RKO (cell line): ENCODE results near the gene POLR2L.

Source experiments
- DNase-seq: peaks from one replicate; pipeline ENCODE4 v3.0.0-alpha.2; 2016; ENCODE audit warnings: low spot score

POLR2L gene

DNA sequence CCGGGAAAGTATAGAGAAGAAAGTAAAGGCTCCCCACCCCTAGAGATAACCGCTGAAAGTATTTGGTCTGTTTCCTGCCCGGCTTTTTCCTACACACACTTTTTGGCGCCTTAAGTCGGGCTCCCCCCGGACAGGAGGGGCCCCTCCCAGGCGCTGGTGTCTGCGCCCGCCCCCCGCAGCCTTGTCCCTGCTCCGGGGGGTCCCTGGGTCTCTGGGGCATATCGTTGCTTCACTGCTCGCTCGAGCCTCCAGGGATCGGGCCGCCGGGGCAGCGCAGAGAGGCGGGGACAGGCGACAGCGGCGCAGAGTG lies 15.5 kb downstream of the POLR2L start:
- no peak for DNase-seq

DNA sequence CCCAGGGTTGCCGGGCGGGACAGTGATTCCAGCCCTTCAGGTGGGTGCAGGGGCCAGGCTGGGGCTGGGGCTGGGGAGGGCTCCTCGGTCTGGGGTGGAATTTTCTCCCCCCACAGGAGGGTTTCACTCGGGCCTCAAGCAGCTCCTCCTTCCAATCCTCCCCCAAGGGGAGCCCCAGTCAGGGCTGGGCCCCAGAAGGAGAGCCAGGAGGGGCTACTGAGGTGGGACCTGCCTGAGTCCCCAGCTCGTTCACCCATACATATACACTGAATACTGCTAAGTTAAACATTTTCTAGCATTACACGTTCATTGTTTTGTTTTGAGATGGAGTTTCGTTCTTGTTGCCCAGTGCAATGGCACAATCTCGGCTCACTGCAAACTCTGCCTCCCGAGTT lies 16.1 kb downstream of the POLR2L start:
- DNase-seq = no peak

- DNase-seq = no peak
Measured at GRCh38 chr11:825366-826226, 16.7 kb downstream of the POLR2L start.

- DNase-seq = no peak
Measured at GRCh38 chr11:824942-825341, 17.4 kb downstream of the POLR2L start.

GRCh38 chr11:824292-824880 lies 17.9 kb downstream of the POLR2L start:
- DNase-seq = no peak

- DNase-seq = no peak
Measured at GRCh38 chr11:823441-824291, 18.7 kb downstream of the POLR2L start.

- no peak for DNase-seq
Measured at GRCh38 chr11:821512-822371, 20.6 kb downstream of the POLR2L start.

DNA sequence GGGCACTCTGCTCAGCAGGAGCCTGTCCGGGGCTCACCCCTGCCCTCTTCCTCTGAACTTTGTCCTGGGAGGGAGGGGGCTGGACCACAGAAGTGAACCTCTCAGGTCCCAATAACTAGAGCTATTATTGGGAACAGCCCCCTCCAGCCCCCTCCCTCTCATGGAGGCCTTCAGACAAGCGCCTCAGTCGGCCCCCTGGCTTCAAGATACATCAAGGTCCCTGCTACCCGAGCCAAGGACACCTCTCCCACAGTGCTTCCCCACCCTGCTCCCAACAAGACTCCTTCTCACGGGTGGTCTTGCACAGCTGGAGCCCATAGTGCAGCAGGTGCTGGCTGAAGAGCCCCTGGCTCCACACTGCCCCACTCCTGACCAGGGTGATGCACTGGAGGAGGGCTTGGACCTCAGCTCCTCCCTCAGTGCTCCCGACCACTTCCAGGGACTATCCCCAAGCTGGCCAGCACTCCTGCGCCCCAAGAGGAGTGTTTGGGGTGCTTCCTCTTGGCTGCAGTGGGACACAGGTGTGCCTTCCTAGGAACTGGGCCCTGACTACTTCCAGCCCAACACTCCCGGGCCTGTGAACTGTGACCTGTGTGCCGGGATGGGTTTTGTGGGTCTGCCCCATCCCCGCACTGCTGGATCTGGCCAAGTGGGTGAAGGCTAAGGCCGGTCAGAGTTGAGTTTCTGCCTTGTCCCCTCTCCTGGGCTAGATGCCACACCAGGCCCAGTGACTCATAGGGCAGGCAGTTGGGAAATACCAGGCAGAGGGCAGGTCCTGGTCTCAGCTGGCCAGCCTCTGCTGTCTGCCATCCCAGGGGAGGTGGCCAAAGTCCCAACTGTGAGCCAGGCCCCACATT lies 21.4 kb downstream of the POLR2L start:
- no peak for DNase-seq

- DNase-seq = peak; percentile 85
Measured at GRCh38 chr11:819943-820649, 22.2 kb downstream of the POLR2L start.

DNA sequence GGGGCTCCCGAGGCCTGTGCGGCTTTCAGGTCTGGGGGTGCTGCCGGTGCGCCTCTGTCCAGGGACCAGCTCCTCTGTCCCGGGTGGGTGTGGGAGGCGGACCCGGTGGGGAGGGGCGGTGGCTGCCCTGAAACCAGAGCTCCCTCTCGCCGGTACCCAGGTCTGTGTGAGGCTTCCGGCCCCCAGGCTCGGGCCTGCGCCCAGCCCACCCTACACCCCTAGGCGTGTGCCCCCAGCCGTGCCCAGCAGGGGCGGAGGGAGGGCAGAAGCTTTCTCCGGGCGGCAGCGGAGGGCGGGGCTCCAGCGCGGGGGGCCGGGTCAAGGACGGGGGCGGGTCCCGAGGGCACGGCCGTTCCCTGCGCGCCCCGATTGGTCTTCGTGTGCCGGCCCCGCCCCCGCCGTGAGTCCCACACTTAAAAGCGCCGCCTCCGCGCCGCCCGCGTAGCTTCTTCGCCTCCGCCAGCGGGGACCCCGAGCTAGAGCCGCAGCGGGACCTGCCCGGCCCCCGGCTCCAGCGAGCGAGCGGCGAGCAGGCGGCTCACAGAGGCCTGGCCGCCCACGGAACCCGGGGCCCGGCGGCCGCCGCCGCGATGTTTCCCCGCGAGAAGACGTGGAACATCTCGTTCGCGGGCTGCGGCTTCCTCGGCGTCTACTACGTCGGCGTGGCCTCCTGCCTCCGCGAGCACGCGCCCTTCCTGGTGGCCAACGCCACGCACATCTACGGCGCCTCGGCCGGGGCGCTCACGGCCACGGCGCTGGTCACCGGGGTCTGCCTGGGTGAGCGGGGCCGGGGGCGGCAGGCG lies 23.0 kb downstream of the POLR2L start:
- DNase-seq = peak; percentile 92

- DNase-seq = no peak
Measured at GRCh38 chr11:818396-819128, 23.8 kb downstream of the POLR2L start, which contains the start of gene PNPLA2. Gene PNPLA2, plus strand, starts transcription at chr11:818914. Its CDS starts 805 bp downstream, at chr11:819719.

DNA sequence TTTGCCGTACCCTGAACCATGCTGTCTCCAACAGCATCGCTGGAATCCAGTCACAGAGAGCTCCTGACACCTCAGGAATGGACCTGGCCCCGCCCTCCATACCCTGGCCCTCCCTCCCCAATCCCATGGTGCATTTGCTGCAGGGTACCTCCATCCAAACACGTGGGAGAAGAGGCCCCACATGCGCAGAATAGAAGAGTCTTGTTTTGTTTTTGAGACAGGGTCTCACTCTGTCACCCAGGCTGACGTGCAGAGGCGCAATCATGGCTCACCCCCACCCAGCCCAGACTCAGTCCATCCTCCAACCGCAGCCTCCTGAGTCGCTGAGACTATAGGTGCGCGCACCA lies 25.9 kb downstream of the POLR2L start:
- no peak for DNase-seq

DNA sequence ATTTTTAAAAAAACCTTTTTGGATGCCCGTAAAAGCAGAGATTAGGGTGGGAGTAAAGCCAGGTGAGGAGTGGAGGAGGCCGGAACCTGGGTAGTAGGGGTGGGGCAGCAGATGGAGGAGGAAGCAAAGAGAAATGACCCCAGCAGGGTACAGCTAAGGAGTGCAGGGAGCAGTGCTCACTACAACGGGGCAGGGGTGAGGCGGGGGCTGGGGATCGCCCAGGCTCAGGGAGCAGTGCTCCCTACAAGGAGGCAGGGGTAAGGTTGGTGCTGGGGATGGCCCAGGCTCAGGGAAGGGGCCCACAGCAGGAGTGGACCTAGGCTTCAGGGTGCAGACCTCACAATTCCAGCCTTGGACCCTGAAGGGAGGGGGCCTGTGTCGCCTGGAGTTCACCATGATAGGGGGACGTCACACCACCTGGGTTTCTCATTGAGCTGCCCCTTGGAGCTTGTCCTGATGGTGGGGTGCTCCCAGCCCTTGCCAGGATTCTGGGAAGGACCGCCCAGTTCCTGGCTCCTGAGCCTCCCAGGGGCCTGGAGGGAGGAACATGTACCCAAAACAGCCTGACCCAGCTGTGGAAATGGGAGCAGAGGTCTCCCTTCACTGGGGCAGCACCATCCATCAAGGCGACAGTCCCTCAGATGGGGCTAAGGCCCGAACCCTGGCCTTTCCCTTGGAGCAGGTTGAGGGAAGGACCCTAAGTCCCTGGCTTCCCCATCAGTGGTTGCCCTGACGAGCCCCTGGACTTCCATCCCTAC lies 26.5 kb downstream of the POLR2L start:
- no peak for DNase-seq

GRCh38 chr11:813456-814096 lies 28.8 kb downstream of the POLR2L start:
- no peak for DNase-seq

DNA sequence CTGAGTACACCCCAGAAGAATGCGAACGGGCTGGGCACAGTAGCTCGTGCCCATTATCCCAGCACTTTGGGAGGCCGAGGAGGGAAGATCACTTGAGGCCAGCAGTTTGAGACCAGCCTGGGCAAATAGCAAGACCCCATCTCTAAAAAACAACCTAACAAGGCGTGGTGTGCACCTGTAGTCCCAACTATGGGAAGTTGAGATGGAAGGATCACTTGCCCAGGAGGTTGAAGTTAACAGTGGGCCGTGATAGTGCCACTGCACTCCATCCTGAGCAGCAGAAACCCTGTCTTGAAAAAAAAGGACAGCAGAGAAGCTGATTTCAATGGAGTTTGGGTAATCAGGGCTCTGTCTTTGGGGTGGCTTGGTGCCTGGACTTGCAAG lies 29.3 kb downstream of the POLR2L start:
- DNase-seq = no peak

- no peak for DNase-seq
Measured at GRCh38 chr11:812390-812789, 29.9 kb downstream of the POLR2L start.

GRCh38 chr11:811446-812245 lies 30.7 kb downstream of the POLR2L start:
- DNase-seq = no peak
